B cell (primary cell): ENCODE results near the gene UGT2B17. TPM values are rescaled to one million over a fixed set of nuclear protein-coding genes. Genes with fewer than 3 reads are reported as not detected.
"Not testable (repeated sequence)": the region's sequence is repeated elsewhere in the genome, so short reads cannot be mapped to it uniquely, and the experiment has no call there.

ENCODE experiments used
- ATAC-seq: fragments of 200-7000 bp; cut with Tn5 transposase; one replicate; pipeline ENCODE4 v1.10.0; 2021; ENCODE audit warnings: low read depth, mild to moderate bottlenecking, moderate number of reproducible peaks, moderate library complexity
- CTCF ChIA-PET: fragments of 350-600 bp; sonication (Branson Sonifier 250); formaldehyde crosslinking; loops from one replicate; lab custom pipeline; 2021; ENCODE audit warnings: antibody characterized with exemption, inconsistent platforms; lab: Charles Lee
- POLR2A ChIA-PET: fragments of 350-600 bp; sonication (Branson Sonifier 250); formaldehyde crosslinking; loops from one replicate; lab custom pipeline; 2021; ENCODE audit warnings: antibody characterized with exemption; lab: Charles Lee
- DNase-seq: peaks from one replicate; pipeline ENCODE4 v3.0.0; 2013
- H2AFZ ChIP-seq: 2 replicates; pipeline ENCODE4 v1.6.1; 2012; ENCODE audit warnings: mild to moderate bottlenecking, low read depth, low read length; ENCODE audit not compliant: insufficient read depth, poor library complexity, severe bottlenecking
- H3K27ac ChIP-seq, 2 donors: 1 replicate in 1 of 2; 2 replicates in 1 of 2; pipeline ENCODE4 v1.5.1; 2012 to 2013; ENCODE audit warnings: low read length in 2 of 2, mild to moderate bottlenecking in 2 of 2, moderate library complexity in 1 of 2
- H3K27me3 ChIP-seq, 4 experiments: fragments of 200-600 bp in 1 of 4; sonication (generic) in 1 of 4; replicated peaks in 1 of 4; 1 replicate in 2 of 4; 2 replicates in 2 of 4; pipeline versions ENCODE4 v1.6.1 to v1.7.0; 2013 to 2016; ENCODE audit warnings: low read length in 3 of 4, mild to moderate bottlenecking in 2 of 4, mixed read lengths in 1 of 4, moderate library complexity in 1 of 4; ENCODE audit not compliant: insufficient read depth in 4 of 4, control insufficient read depth in 3 of 4; ENCODE audit errors: control extremely low read depth in 1 of 4
- H3K36me3 ChIP-seq, 2 experiments: replicated peaks in 1 of 2; 1 replicate in 1 of 2; 2 replicates in 1 of 2; pipeline versions ENCODE4 v1.6.1 to v1.7.1; 2013; ENCODE audit warnings: low read length in 1 of 2; ENCODE audit not compliant: insufficient read depth in 2 of 2, control insufficient read depth in 1 of 2; ENCODE audit errors: control extremely low read depth in 1 of 2, extremely low read depth in 1 of 2
- H3K4me1 ChIP-seq, 2 donors: fragments of 200-600 bp in 1 of 2; sonication (generic) in 1 of 2; 1 replicate in 1 of 2; 2 replicates in 1 of 2; pipeline versions ENCODE4 v1.5.1 to v1.6.1; 2013 to 2017; ENCODE audit warnings: low read length in 2 of 2; ENCODE audit not compliant: control insufficient read depth in 2 of 2, insufficient read depth in 2 of 2
- H3K4me2 ChIP-seq: replicated peaks from 2 replicates; pipeline ENCODE3; 2012; ENCODE audit warnings: mild to moderate bottlenecking, low read depth, low read length; ENCODE audit not compliant: poor library complexity, severe bottlenecking
- H3K4me3 ChIP-seq, 5 experiments: fragments of 200-600 bp in 1 of 5; sonication (generic) in 1 of 5; 1 replicate in 3 of 5; 2 replicates in 2 of 5; pipeline versions ENCODE4 v1.5.1 to v1.7.0; 2011 to 2016; ENCODE audit warnings: low read length in 4 of 5, mild to moderate bottlenecking in 4 of 5, low read depth in 2 of 5, control low read depth in 1 of 5, moderate library complexity in 1 of 5; ENCODE audit not compliant: insufficient read depth in 1 of 5; ENCODE audit errors: control extremely low read depth in 1 of 5, extremely low read depth in 1 of 5
- H3K79me2 ChIP-seq: fragments of 200-600 bp; sonication (generic); one replicate; pipeline ENCODE4 v1.6.0; 2016; ENCODE audit warnings: low read length; ENCODE audit not compliant: control insufficient read depth, insufficient read depth
- H3K9ac ChIP-seq: fragments of 200-600 bp; sonication (generic); 2 replicates; pipeline ENCODE4 v1.6.1; 2017; ENCODE audit warnings: mild to moderate bottlenecking, low read length, moderate library complexity
- H3K9me3 ChIP-seq, 3 donors: one replicate each; pipeline versions ENCODE4 v1.6.1 to v1.7.1; 2013; ENCODE audit warnings: low read length in 2 of 3; ENCODE audit not compliant: control insufficient read depth in 2 of 3, insufficient read depth in 1 of 3; ENCODE audit errors: control extremely low read depth in 1 of 3
- H4K20me1 ChIP-seq: 2 replicates; pipeline ENCODE4 v1.6.0; 2012; ENCODE audit warnings: mild to moderate bottlenecking, low read length; ENCODE audit not compliant: insufficient read depth, control insufficient read depth, poor library complexity, severe bottlenecking
- H3K27ac Mint-ChIP-seq: one replicate; pipeline ENCODE4 v1.8.0; 2021; ENCODE audit warnings: mixed read lengths
- H3K27me3 Mint-ChIP-seq: one replicate; pipeline ENCODE4 v1.8.0; 2021; ENCODE audit warnings: mixed read lengths
- H3K4me1 Mint-ChIP-seq: one replicate; pipeline ENCODE4 v1.8.0; 2021; ENCODE audit warnings: mixed read lengths
- H3K4me3 Mint-ChIP-seq: one replicate; pipeline ENCODE4 v1.8.0; 2021; ENCODE audit warnings: mixed read lengths
- H3K9me3 Mint-ChIP-seq: one replicate; pipeline ENCODE4 v1.8.0; 2022; ENCODE audit warnings: mixed read lengths; ENCODE audit not compliant: insufficient read depth
- WGBS: methylation state at CpG from one replicate; pipeline ENCODE4 v1.1.5; 2013; ENCODE audit warnings: missing lambda C conversion rate; ENCODE audit not compliant: insufficient coverage; 5-methylcytosine and 5-hydroxymethylcytosine counted together
- intact Hi-C: fragments of 100-400 bp; cut with micrococcal nuclease; formaldehyde crosslinking; loops from one replicate; pipeline ENCODE4 v1.10.0; 2022
- polyA plus RNA-seq: library from polyadenylated mRNA; depleted of rRNA; stranded (reverse); fragments of >200 nt; gene quantifications from 2 replicates; pipeline ENCODE4 v1.2.3, GENCODE V29; 2012
- total RNA-seq, 2 donors: library from RNA; stranded (reverse); fragments of 120-200 nt in 1 of 2; gene quantifications; 1 replicate in 1 of 2; 2 replicates in 1 of 2; pipeline versions ENCODE4 v1.2.3 to v1.2.4, GENCODE V29; 2013 to 2022

Gene UGT2B17
- total and polyA plus RNA-seq, 2 donors (not counting 1 experiment from before 2014, with no cell fraction given), result 0.52 TPM; not detected in 1

- H3K4me3 ChIP-seq, CTCF ChIA-PET, H3K4me2 ChIP-seq, intact Hi-C loops, H3K27me3 ChIP-seq, H4K20me1 ChIP-seq, H3K9me3 Mint-ChIP-seq, H3K79me2 ChIP-seq, H3K27ac ChIP-seq, H3K27ac Mint-ChIP-seq, H3K36me3 ChIP-seq, H2AFZ ChIP-seq, DNase-seq, H3K4me1 Mint-ChIP-seq, ATAC-seq, POLR2A ChIA-PET, H3K9ac ChIP-seq, H3K27me3 Mint-ChIP-seq, H3K4me3 Mint-ChIP-seq, H3K4me1 ChIP-seq, H3K9me3 ChIP-seq: not testable (repeated sequence)
- no CpG with 5 or more reads among the region's 1 CpG for WGBS
Observed at GRCh38 chr4:68553830-68554229, 22.3 kb downstream of the UGT2B17 start.

DNA sequence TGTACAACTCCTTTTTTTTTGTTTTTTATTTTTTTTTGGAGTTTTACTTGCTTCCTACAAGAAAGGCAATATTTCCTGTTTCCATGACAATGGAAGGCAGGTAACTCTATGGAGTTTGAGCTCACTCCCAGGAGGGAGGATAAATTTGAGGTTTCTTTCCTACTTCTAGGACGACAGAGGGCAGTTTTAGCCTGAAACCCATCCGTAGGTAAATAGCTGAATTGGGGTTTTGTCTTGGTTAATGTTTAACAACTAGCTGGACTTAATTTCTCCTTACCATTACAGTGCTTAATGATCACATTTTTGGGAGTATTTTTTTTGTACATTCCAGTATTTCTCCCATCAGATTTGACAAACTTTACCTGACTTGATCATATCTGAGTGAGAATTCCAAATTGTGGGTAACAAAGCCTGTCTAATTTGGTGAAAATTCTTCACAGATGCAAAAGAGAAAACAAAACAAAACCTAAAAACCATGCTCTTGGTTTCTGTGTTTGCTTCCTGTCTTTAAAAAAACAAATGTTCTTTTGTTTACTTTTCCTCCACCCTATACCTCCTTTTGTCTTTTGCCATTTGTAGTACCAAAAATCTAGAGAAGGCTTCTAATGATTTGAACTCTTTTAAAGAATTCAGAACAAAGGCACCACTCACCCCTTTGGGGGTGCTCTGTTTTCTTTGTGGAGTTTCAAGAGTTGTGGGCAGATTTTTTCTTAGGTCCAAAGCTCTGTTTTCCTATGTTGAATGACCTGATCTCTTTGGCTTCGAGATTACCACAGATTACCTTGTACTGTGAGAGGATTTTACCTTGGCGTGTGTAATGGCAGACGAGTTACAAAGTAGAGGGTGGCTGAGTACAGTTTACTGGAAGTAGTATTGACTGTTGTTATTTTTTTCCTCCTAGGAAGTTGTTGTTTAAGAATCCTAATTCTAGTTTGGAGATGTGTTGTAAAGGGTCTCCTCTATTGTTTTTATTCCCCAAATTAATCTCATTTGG is 23.0 kb downstream of the UGT2B17 start:
- H3K9me3 ChIP-seq, H3K27me3 Mint-ChIP-seq, H3K9me3 Mint-ChIP-seq, H3K4me3 ChIP-seq, H3K4me1 ChIP-seq, H3K27me3 ChIP-seq, H3K79me2 ChIP-seq, ATAC-seq, H3K9ac ChIP-seq, H3K36me3 ChIP-seq, H3K4me3 Mint-ChIP-seq, H2AFZ ChIP-seq, H4K20me1 ChIP-seq, DNase-seq, H3K27ac ChIP-seq, H3K27ac Mint-ChIP-seq, intact Hi-C loops, POLR2A ChIA-PET, H3K4me2 ChIP-seq, CTCF ChIA-PET, H3K4me1 Mint-ChIP-seq: not testable (repeated sequence)
- WGBS, result 38% methylated on average over 1 of the region's 5 CpGs

GRCh38 chr4:68542742-68543141 is 33.4 kb downstream of the UGT2B17 start:
- H3K4me1 ChIP-seq, H3K4me3 ChIP-seq, CTCF ChIA-PET, POLR2A ChIA-PET, H3K4me1 Mint-ChIP-seq, H3K27me3 Mint-ChIP-seq, DNase-seq, H3K9ac ChIP-seq, H3K4me3 Mint-ChIP-seq, ATAC-seq, H3K27ac ChIP-seq, H3K27me3 ChIP-seq, H3K36me3 ChIP-seq, H3K27ac Mint-ChIP-seq, H4K20me1 ChIP-seq, intact Hi-C loops, H3K4me2 ChIP-seq, H3K9me3 ChIP-seq, H3K79me2 ChIP-seq, H2AFZ ChIP-seq, H3K9me3 Mint-ChIP-seq: not testable (repeated sequence)
- 93% methylated on average over 13 of the region's 13 CpGs for WGBS
